Upper lobe of left lung (tissue), 4 donors: Measurements from ENCODE around the gene PRKAG2.

Experiments used
- CTCF ChIP-seq, 6 experiments: fragments of 450-650 bp in 4 of 6; fragments of 200-600 bp in 2 of 6; sonication (generic) in 2 of 6; IDR thresholded peaks; one replicate each; pipeline ENCODE4 v1.5.1; 2016 to 2019; ENCODE audit warnings: antibody characterized with exemption in 6 of 6
- EP300 ChIP-seq, 4 donors: sonication (generic); formaldehyde crosslinking; IDR thresholded peaks; one replicate each; pipeline ENCODE4 v1.5.1; 2017; ENCODE audit warnings: antibody characterized with exemption in 4 of 4, control low read depth in 2 of 4
- POLR2A ChIP-seq, 4 donors: fragments of 450-650 bp; IDR thresholded peaks; one replicate each; pipeline ENCODE4 v1.5.1; 2016 to 2017; ENCODE audit warnings: antibody characterized with exemption in 4 of 4, mild to moderate bottlenecking in 2 of 4

- TF ChIP-seq CTCF (IDR thresholded peaks at IDR 0.05) (no peak), POLR2A (IDR thresholded peaks at IDR 0.05) (no peak), EP300 (IDR thresholded peaks at IDR 0.05) (no peak)
Measured at GRCh38 chr7:151769188-151769821, 107.6 kb downstream of the PRKAG2 start.
